K562 (cell line): ENCODE results near the gene TMEM139. TPM values are rescaled to one million over a fixed set of nuclear protein-coding genes. Genes with fewer than 3 reads are reported as not detected.

Experiments
- CEBPZ ChIP-seq: fragments of 150-350 bp; IDR thresholded peaks from 2 replicates; pipeline ENCODE4 v1.6.1; 2014; ENCODE audit warnings: low read depth, mild to moderate bottlenecking, low read length, borderline replicate concordance
- ZBTB40 ChIP-seq, 2 experiments: fragments of 450-650 bp in 1 of 2; sonication (generic) in 1 of 2; formaldehyde crosslinking in 1 of 2; IDR thresholded peaks; 2 replicates each; pipeline versions ENCODE4 v1.7.1 to v1.9.0; 2016 to 2022; ENCODE audit warnings: inconsistent platforms in 1 of 2, mild to moderate bottlenecking in 1 of 2, missing genetic modification reagents in 1 of 2
- polyA plus RNA-seq, 8 experiments: library from polyadenylated mRNA; depleted of rRNA in 4 of 8; stranded (reverse) in 5 of 8; unstranded in 3 of 8; fragments of >200 nt; fragmentation: Nextera tagmentation in 2 of 8; fragmentation: Illumina TruSeq in 1 of 8; extraction: Ambion mirVana in 2 of 8; extraction: Trizol in 1 of 8; gene quantifications; 2 replicates each; pipeline versions ENCODE4 v1.2.1 to v1.2.3, GENCODE V29; 2011 to 2014; ENCODE audit warnings: inconsistent platforms in 1 of 8, missing spikeins in 1 of 8
- total RNA-seq, 7 experiments: library from RNA; depleted of rRNA in 6 of 7; stranded (reverse); fragments of >200 nt in 6 of 7; fragmentation: Illumina TruSeq in 2 of 7; extraction: Trizol in 2 of 7; gene quantifications; 2 replicates each; pipeline versions ENCODE4 v1.2.1 to v1.2.3, GENCODE V29; 2011 to 2021; ENCODE audit warnings: low replicate concordance in 1 of 7

TMEM139 gene
- total and polyA plus RNA-seq, 9 of the 15 experiments (the other 6 are each of a cell fraction or from before 2014, with no cell fraction given): 0.27 to 1.8 (median 0.79) TPM

- 0 out of 2 replicates have a peak, but pooled peaks have one; percentile 5 for TF ChIP-seq ZBTB40 (IDR thresholded peaks at IDR 0.05)
- no peak for TF ChIP-seq ZBTB40 (CRISPR knock-in tag; IDR thresholded peaks at IDR 0.05)
- TF ChIP-seq CEBPZ: no peak
Measured at GRCh38 chr7:143288836-143289235, 4.1 kb downstream of the TMEM139 start (continued).
